ENCODE measurements around the gene RXYLT1. TPM values are rescaled to one million over a fixed set of nuclear protein-coding genes. Genes with fewer than 3 reads are reported as not detected.
"Not testable (repeated sequence)": the region's sequence is repeated elsewhere in the genome, so short reads cannot be mapped to it uniquely, and the experiment has no call there.

The RXYLT1 gene
- total RNA-seq, 2 experiments from 2014 or later = 11.2 TPM

- DNase-seq = no peak
- CTCF ChIA-PET = no interaction called here
- Mint-ChIP-seq H3K4me3 (no peak overlapping the region), H3K36me3 (ENCODE audit: low read depth) (no peaks in the 10 kb centered on the region), H3K27me3 (peaks cover 17% of the 10 kb centered on the region), H3K27ac (no peak overlapping the region), H3K4me1 (no peaks in the 10 kb centered on the region), H3K9me3 (no peaks in the 10 kb centered on the region)
- POLR2A ChIA-PET = no interaction called here
Measured at GRCh38 chr12:63836936-63837335, 57.2 kb downstream of the RXYLT1 start.

GRCh38 chr12:63838411-63838810 is 58.7 kb downstream of the RXYLT1 start:
- Mint-ChIP-seq H3K27ac (no peak overlapping the region), H3K4me1 (peaks cover 3% of the 10 kb centered on the region), H3K4me3 (no peak overlapping the region), H3K27me3 (peaks cover 22% of the 10 kb centered on the region), H3K9me3 (no peaks in the 10 kb centered on the region), H3K36me3 (ENCODE audit: low read depth) (no peaks in the 10 kb centered on the region)
- DNase-seq = no peak
- POLR2A ChIA-PET = no interaction called here
- CTCF ChIA-PET = no interaction called here

- peaks cover 35% of the 10 kb centered on the region for H3K27me3 Mint-ChIP-seq
- no peak for DNase-seq
- H3K27ac Mint-ChIP-seq = no peak overlapping the region
- ChIA-PET CTCF (no interaction called here), POLR2A (no interaction called here)
- H3K36me3 Mint-ChIP-seq (ENCODE audit: low read depth) = no peaks in the 10 kb centered on the region
- H3K4me1 Mint-ChIP-seq = peaks cover 9% of the 10 kb centered on the region
- no peaks in the 10 kb centered on the region for H3K9me3 Mint-ChIP-seq
- H3K4me3 Mint-ChIP-seq = no peak overlapping the region
Measured at GRCh38 chr12:63841011-63841410, 61.3 kb downstream of the RXYLT1 start.

GRCh38 chr12:63841571-63841970 is 61.9 kb downstream of the RXYLT1 start:
- peaks cover 40% of the 10 kb centered on the region for H3K27me3 Mint-ChIP-seq
- H3K4me1 Mint-ChIP-seq = peaks cover 9% of the 10 kb centered on the region
- ChIA-PET CTCF (no interaction called here), POLR2A (no interaction called here)
- no peaks in the 10 kb centered on the region for H3K36me3 Mint-ChIP-seq (ENCODE audit: low read depth)
- DNase-seq = no peak
- no peaks in the 10 kb centered on the region for H3K9me3 Mint-ChIP-seq
- no peak overlapping the region for H3K27ac Mint-ChIP-seq
- H3K4me3 Mint-ChIP-seq = no peak overlapping the region

GRCh38 chr12:63842750-63843149 is 63.0 kb downstream of the RXYLT1 start:
- H3K36me3 Mint-ChIP-seq (ENCODE audit: low read depth); H3K4me1 Mint-ChIP-seq; H3K9me3 Mint-ChIP-seq; H3K27ac Mint-ChIP-seq; POLR2A ChIA-PET; DNase-seq: not testable (repeated sequence)
- CTCF ChIA-PET = interaction anchor here (1.8 kb wide), 1 partner anchor 9 kb away, joined by 6 read pairs; no protein-coding TSS in a partner anchor
- Mint-ChIP-seq H3K4me3 (peak overlapping the region; percentile 59), H3K27me3 (peaks cover 38% of the 10 kb centered on the region)

- CTCF ChIA-PET = interaction anchor here (0.6 to 1.8 kb wide), 2 partner anchors 8 to 10 kb away, joined by 3 to 6 read pairs; no protein-coding TSS in a partner anchor
- Mint-ChIP-seq H3K27me3 (peaks cover 36% of the 10 kb centered on the region), H3K9me3 (no peaks in the 10 kb centered on the region), H3K4me1 (peaks cover 9% of the 10 kb centered on the region), H3K4me3 (peak overlapping the region; percentile 59), H3K36me3 (ENCODE audit: low read depth) (no peaks in the 10 kb centered on the region), H3K27ac (no peak overlapping the region)
- POLR2A ChIA-PET = no interaction called here
- DNase-seq = peak; percentile 6
Measured at GRCh38 chr12:63843254-63843720, 63.6 kb downstream of the RXYLT1 start.

- ChIA-PET POLR2A (no interaction called here), CTCF (interaction anchor here (0.6 to 1.8 kb wide), 3 partner anchors 8 to 10 kb away, joined by 3 to 6 read pairs (median 4); no protein-coding TSS in a partner anchor)
- H3K27ac Mint-ChIP-seq = no peak overlapping the region
- H3K4me1 Mint-ChIP-seq = peaks cover 9% of the 10 kb centered on the region
- peaks cover 36% of the 10 kb centered on the region for H3K27me3 Mint-ChIP-seq
- peak; percentile 74 for DNase-seq
- H3K9me3 Mint-ChIP-seq = no peaks in the 10 kb centered on the region
- H3K4me3 Mint-ChIP-seq = peak overlapping the region; percentile 59
- H3K36me3 Mint-ChIP-seq (ENCODE audit: low read depth) = no peaks in the 10 kb centered on the region
Measured at GRCh38 chr12:63843721-63844390, 64.1 kb downstream of the RXYLT1 start.

GRCh38 chr12:63844391-63845341 is 65.0 kb downstream of the RXYLT1 start, which contains the start of gene SRGAP1:
SRGAP1 (plus strand) TSS chr12:63844700; CDS start chr12:63844817, 117 bp downstream.
- H3K36me3 Mint-ChIP-seq (ENCODE audit: low read depth) = no peaks in the 10 kb centered on the region
- peaks cover 9% of the 10 kb centered on the region for H3K4me1 Mint-ChIP-seq
- H3K27me3 Mint-ChIP-seq = peaks cover 38% of the 10 kb centered on the region
- H3K4me3 Mint-ChIP-seq = peak within 1 kb of the TSS; percentile 74
- ChIA-PET CTCF (interaction anchor here (1.3 to 1.8 kb wide), 2 partner anchors 9 to 11 kb away, joined by 4 to 6 read pairs; no protein-coding TSS in a partner anchor), POLR2A (no interaction called here)
- no peak within 1 kb of the TSS for H3K27ac Mint-ChIP-seq
- no peaks in the 10 kb centered on the region for H3K9me3 Mint-ChIP-seq
- DNase-seq = peak; percentile 7

GRCh38 chr12:63845726-63846125 is 66.0 kb downstream of the RXYLT1 start:
- no peak overlapping the region for H3K27ac Mint-ChIP-seq
- ChIA-PET CTCF (no interaction called here), POLR2A (no interaction called here)
- no peaks in the 10 kb centered on the region for H3K36me3 Mint-ChIP-seq (ENCODE audit: low read depth)
- H3K27me3 Mint-ChIP-seq = peaks cover 38% of the 10 kb centered on the region
- no peaks in the 10 kb centered on the region for H3K9me3 Mint-ChIP-seq
- no peak for DNase-seq
- H3K4me3 Mint-ChIP-seq = no peak overlapping the region
- peaks cover 9% of the 10 kb centered on the region for H3K4me1 Mint-ChIP-seq

- H3K4me1 Mint-ChIP-seq = peaks cover 9% of the 10 kb centered on the region
- POLR2A ChIA-PET = no interaction called here
- no peaks in the 10 kb centered on the region for H3K9me3 Mint-ChIP-seq
Measured at GRCh38 chr12:63846238-63846967, 66.7 kb downstream of the RXYLT1 start.

GRCh38 chr12:63848450-63848849 is 68.7 kb downstream of the RXYLT1 start:
- POLR2A ChIA-PET = no interaction called here
- no peak for DNase-seq
- no peak overlapping the region for H3K4me3 Mint-ChIP-seq
- CTCF ChIA-PET = no interaction called here
- H3K4me1 Mint-ChIP-seq = peaks cover 5% of the 10 kb centered on the region
- no peaks in the 10 kb centered on the region for H3K9me3 Mint-ChIP-seq
- H3K27me3 Mint-ChIP-seq = peaks cover 25% of the 10 kb centered on the region
- no peaks in the 10 kb centered on the region for H3K36me3 Mint-ChIP-seq (ENCODE audit: low read depth)
- no peak overlapping the region for H3K27ac Mint-ChIP-seq

More at GRCh38 chr12:63846238-63846967, 66.7 kb downstream of the RXYLT1 start:
- Mint-ChIP-seq H3K27me3 (peaks cover 34% of the 10 kb centered on the region), H3K27ac (no peak overlapping the region), H3K36me3 (ENCODE audit: low read depth) (no peaks in the 10 kb centered on the region), H3K4me3 (no peak overlapping the region)
- CTCF ChIA-PET = no interaction called here
- no peak for DNase-seq

GRCh38 chr12:63849106-63849620 is 69.5 kb downstream of the RXYLT1 start:
- Mint-ChIP-seq H3K4me1 (peaks cover 5% of the 10 kb centered on the region), H3K9me3 (no peaks in the 10 kb centered on the region), H3K27ac (no peak overlapping the region), H3K27me3 (peaks cover 25% of the 10 kb centered on the region), H3K36me3 (ENCODE audit: low read depth) (no peaks in the 10 kb centered on the region), H3K4me3 (no peak overlapping the region)
- no peak for DNase-seq
- CTCF ChIA-PET = no interaction called here
- POLR2A ChIA-PET = no interaction called here
